Gastrocnemius medialis (tissue), 4 donors: ENCODE results near the gene TAPBPL. TPM values are rescaled to one million over a fixed set of nuclear protein-coding genes. Genes with fewer than 3 reads are reported as not detected.
"Not testable (repeated sequence)": the region's sequence is repeated elsewhere in the genome, so short reads cannot be mapped to it uniquely, and the experiment has no call there.

Experiments
- ATAC-seq, 2 donors: fragments of 150-250 bp; one replicate each; pipeline ENCODE4 v1.9.1; 2016
- DNase-seq, 2 donors: peaks; one replicate each; pipeline ENCODE4 v3.0.0-alpha.2; 2019
- H3K27ac ChIP-seq, 4 donors: fragments of 200-600 bp; sonication (generic); 1 replicate in 1 of 4; 2 replicates in 3 of 4; pipeline ENCODE4 v1.5.1; 2016 to 2018; ENCODE audit warnings: mild to moderate bottlenecking in 2 of 4, moderate library complexity in 1 of 4
- H3K27me3 ChIP-seq, 3 donors: fragments of 200-600 bp; sonication (generic) in 2 of 3; 1 replicate in 1 of 3; 2 replicates in 2 of 3; pipeline versions ENCODE4 v1.5.1 to v1.6.0; 2016 to 2019; ENCODE audit warnings: mild to moderate bottlenecking in 1 of 3, moderate library complexity in 1 of 3
- H3K36me3 ChIP-seq, 2 donors: fragments of 200-600 bp; sonication (generic) in 1 of 2; one replicate each; pipeline ENCODE4 v1.5.1; 2017 to 2018
- H3K4me1 ChIP-seq, 2 donors: fragments of 200-600 bp; sonication (generic) in 1 of 2; one replicate each; pipeline ENCODE4 v1.5.1; 2016 to 2017; ENCODE audit warnings: mild to moderate bottlenecking in 2 of 2
- H3K4me3 ChIP-seq, 4 donors: fragments of 200-600 bp; sonication (generic) in 3 of 4; 1 replicate in 1 of 4; 2 replicates in 3 of 4; pipeline ENCODE4 v1.5.1; 2016 to 2019; ENCODE audit warnings: mild to moderate bottlenecking in 2 of 4
- H3K9me3 ChIP-seq, 3 donors: fragments of 200-600 bp; sonication (generic) in 2 of 3; 1 replicate in 1 of 3; 2 replicates in 2 of 3; pipeline ENCODE4 v1.5.1; 2016 to 2019
- POLR2A ChIP-seq, 2 donors: fragments of 450-650 bp; IDR thresholded peaks; one replicate each; pipeline ENCODE4 v1.6.1; 2017; ENCODE audit warnings: antibody characterized with exemption in 2 of 2, mild to moderate bottlenecking in 2 of 2, moderate library complexity in 2 of 2
- in situ Hi-C, 4 donors: fragments of 200-750 bp; cut with MboI; loops; one replicate each; pipeline versions ENCODE4 v1.15.0 to v1.8.0; 2017; ENCODE audit warnings: low sequenced_read_pairs in 4 of 4
- intact Hi-C: fragments of 100-400 bp; cut with DNase I; formaldehyde crosslinking; loops from one replicate; pipeline ENCODE4 v1.15.1; 2023; ENCODE audit warnings: low total_unique reads
- total RNA-seq, 4 donors: library from RNA; depleted of rRNA; stranded (reverse); fragments of >200 nt; gene quantifications; one replicate each; pipeline versions ENCODE4 v1.1.0 to v1.2.3, GENCODE V29; 2016
- TF ChIP-seq, protein P1 (sequence below), 5 experiments: fragments of 450-650 bp in 3 of 5; fragments of 200-600 bp in 2 of 5; sonication (generic) in 2 of 5; IDR thresholded peaks in 4 of 5; conservative IDR thresholded peaks in 1 of 5; 1 replicate in 4 of 5; 2 replicates in 1 of 5; pipeline ENCODE4 v1.5.1; 2016 to 2019; ENCODE audit warnings: antibody characterized with exemption in 5 of 5, mild to moderate bottlenecking in 3 of 5, moderate library complexity in 3 of 5

The TAPBPL gene
- total RNA-seq, 4 donors from 2014 or later = 3.8 to 8.6 (median 5.8) TPM

DNA sequence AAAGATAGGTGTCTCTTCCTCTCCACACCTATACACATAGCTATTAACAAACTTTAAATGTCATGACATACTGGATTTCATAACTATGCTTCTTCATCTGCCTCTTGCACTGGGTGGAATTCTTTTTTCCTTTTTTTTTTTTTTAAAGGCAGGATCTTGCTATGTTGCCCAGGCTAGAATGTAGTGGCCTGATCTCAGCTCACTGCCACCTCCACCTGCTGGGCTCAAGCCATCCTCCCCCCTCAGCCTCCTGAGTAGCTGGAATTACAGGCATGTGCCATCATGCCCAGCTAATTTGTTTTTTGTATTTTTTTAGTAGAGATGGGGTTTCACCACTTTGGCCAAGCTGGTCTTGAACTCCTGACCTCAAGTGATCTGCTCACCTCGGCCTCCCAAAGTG lies 36.4 kb downstream of the TAPBPL start:
- Histone ChIP-seq H3K36me3 (peaks cover 4 to 15% of the 10 kb centered on the region in 2 donors), H3K27ac (no peak overlapping the region), H3K27me3 (no peaks in the 10 kb centered on the region), H3K9me3 (no peaks in the 10 kb centered on the region), H3K4me3 (no peak overlapping the region), H3K4me1 (peaks cover 6 to 12% of the 10 kb centered on the region in 2 donors)
- intact Hi-C loops (no loop called here), in situ Hi-C loops (no loop called here)
- TF ChIP-seq POLR2A (IDR thresholded peaks at IDR 0.05) = no peak
- TF ChIP-seq, protein P1, sequence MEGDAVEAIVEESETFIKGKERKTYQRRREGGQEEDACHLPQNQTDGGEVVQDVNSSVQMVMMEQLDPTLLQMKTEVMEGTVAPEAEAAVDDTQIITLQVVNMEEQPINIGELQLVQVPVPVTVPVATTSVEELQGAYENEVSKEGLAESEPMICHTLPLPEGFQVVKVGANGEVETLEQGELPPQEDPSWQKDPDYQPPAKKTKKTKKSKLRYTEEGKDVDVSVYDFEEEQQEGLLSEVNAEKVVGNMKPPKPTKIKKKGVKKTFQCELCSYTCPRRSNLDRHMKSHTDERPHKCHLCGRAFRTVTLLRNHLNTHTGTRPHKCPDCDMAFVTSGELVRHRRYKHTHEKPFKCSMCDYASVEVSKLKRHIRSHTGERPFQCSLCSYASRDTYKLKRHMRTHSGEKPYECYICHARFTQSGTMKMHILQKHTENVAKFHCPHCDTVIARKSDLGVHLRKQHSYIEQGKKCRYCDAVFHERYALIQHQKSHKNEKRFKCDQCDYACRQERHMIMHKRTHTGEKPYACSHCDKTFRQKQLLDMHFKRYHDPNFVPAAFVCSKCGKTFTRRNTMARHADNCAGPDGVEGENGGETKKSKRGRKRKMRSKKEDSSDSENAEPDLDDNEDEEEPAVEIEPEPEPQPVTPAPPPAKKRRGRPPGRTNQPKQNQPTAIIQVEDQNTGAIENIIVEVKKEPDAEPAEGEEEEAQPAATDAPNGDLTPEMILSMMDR (IDR thresholded peaks at IDR 0.05 in 4 of 5, conservative IDR thresholded peaks at IDR 0.05 in 1 of 5) = no peak
- ATAC-seq (no peak), DNase-seq (no peak)

DNA sequence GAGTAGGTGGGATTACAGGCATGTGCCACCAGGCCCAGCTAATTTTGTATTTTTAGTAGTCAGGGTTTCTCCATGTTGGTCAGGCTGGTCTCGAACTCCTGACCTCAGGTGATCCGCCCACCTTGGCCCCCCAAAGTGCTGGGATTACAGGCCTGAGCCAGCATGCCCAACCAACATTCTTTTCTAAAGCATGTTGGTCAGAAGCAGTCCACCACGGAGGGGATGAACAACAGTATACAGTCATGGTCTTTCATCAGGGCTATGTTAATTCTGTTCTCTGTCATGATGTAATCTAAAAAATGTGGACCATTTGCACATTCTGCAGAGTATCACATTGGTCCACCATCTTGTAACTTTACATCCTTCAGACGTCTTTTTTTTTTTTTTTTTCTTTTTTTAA lies 37.6 kb downstream of the TAPBPL start:
- H3K27ac ChIP-seq = no peak overlapping the region
- in situ Hi-C loops = no loop called here

DNA sequence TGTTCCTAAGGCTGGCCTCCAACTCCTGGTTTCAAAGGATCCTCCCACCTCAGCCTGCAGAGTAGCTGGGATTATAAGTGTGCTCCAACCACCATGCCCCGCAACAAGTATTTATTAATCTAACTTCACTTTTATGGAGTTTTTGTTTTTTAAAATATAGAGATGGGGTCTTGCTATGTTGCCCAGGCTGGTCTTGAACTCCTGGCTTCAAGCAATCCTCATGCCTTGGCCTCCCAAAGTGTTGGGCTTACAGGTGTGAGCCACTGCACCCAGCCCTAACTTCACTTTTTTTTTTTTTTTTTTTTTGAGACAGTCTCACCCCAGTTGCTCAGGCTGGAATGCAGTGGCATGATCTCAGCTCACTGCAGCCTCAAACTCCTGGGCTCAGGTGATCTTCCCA lies 38.8 kb downstream of the TAPBPL start:
- not testable (repeated sequence) for ATAC-seq, H3K9me3 ChIP-seq, DNase-seq, H3K4me3 ChIP-seq, H3K27ac ChIP-seq, H3K27me3 ChIP-seq
- Histone ChIP-seq H3K4me1 (peaks cover 21 to 27% of the 10 kb centered on the region in 2 donors), H3K36me3 (peaks cover 4 to 15% of the 10 kb centered on the region in 2 donors)
- in situ Hi-C loops = loop anchor here in 1 of 4 donors (5.0 kb wide), 1 partner anchor 42 kb away; the partner anchor contains the start of gene GAPDH
- intact Hi-C loops = loop anchor here (5.0 to 10.0 kb wide), 2 partner anchors 153 to 194 kb away; partner anchors contain the start of gene ZNF384

More for the DNA sequence above, 37.6 kb downstream of the TAPBPL start:
- Histone ChIP-seq H3K27me3 (no peaks in the 10 kb centered on the region), H3K4me1 (peaks cover 9 to 18% of the 10 kb centered on the region in 2 donors), H3K9me3 (no peaks in the 10 kb centered on the region), H3K4me3 (no peak overlapping the region), H3K36me3 (peaks cover 4 to 15% of the 10 kb centered on the region in 2 donors)
- intact Hi-C loops = no loop called here
- DNase-seq (no peak), ATAC-seq (no peak)
- no peak for TF ChIP-seq POLR2A (IDR thresholded peaks at IDR 0.05)
- TF ChIP-seq, protein P1 (IDR thresholded peaks at IDR 0.05 in 4 of 5, conservative IDR thresholded peaks at IDR 0.05 in 1 of 5) = no peak

DNA sequence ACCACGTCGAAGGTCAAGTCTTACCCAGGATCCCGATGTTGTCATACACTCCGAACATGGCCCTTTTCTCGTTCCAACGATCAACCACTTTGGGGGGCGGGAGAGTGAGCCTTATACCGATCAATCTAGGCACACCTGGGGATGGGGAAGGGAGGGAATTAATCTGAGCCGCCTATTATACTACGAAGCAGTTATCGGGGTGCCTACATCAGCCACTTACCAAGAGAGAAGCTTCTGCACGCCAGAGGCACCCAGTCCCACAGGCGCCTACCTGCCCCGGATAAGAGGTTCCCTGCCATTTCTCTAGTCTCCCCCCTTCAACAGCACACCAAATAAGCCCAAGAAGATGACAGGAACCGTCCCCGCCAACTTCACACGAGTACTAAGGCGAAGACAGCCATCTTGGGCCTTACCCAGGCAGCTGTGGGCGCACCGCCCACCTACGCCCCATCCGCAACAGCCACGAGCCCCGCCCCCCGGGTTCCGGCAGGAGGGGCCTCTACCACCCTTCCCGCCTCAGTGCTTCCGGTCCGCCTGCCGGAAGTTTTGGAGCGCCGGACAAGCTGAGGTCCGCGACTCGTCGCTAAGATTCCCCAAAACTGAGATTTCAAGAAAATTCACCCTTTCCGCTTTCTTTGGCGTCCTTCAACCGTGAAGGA lies 41.1 kb downstream of the TAPBPL start, which contains the start of gene MRPL51:
MRPL51 (minus strand) TSS at position 425 of the 659 bp plus-strand sequence; CDS start at position 299, 126 bp downstream.
- peak; percentile 94 to 96 for DNase-seq
- no peaks in the 10 kb centered on the region for H3K9me3 ChIP-seq
- peak within 1 kb of the TSS; percentile 81 to 99 (median 88) for H3K4me3 ChIP-seq
- H3K27me3 ChIP-seq = no peaks in the 10 kb centered on the region
- ATAC-seq = peak; percentile 88 to 94
- TF ChIP-seq POLR2A (IDR thresholded peaks at IDR 0.05) = peak; percentile 79 to 86
- TF ChIP-seq, protein P1 (IDR thresholded peaks at IDR 0.05 in 4 of 5, conservative IDR thresholded peaks at IDR 0.05 in 1 of 5) = no peak
- in situ Hi-C loops (loop anchor here in 1 of 4 donors (5.0 kb wide), 1 partner anchor 39 kb away; the partner anchor contains the start of gene GAPDH), intact Hi-C loops (loop anchor here (1.0 to 10.0 kb wide), 4 partner anchors 22 to 192 kb away; partner anchors contain the start of genes GAPDH and ZNF384)
- peaks cover 21 to 27% of the 10 kb centered on the region in 2 donors for H3K4me1 ChIP-seq
- H3K27ac ChIP-seq = peak within 1 kb of the TSS; percentile 93 to 100 (median 98)
- peaks cover 4 to 34% of the 10 kb centered on the region in 2 donors for H3K36me3 ChIP-seq
